HCT116 (cell line): ENCODE results near the gene CFAP74. TPM values are rescaled to one million over a fixed set of nuclear protein-coding genes. Genes with fewer than 3 reads are reported as not detected.

Experiments used
- ATAC-seq: fragments of 200-7000 bp; cut with Tn5 transposase; 2 replicates; pipeline ENCODE4 v1.9.1; 2020; ENCODE audit warnings: mild to moderate bottlenecking, moderate library complexity
- BruUV-seq: library from RNA; stranded (reverse); fragments of 400-500 nt; replicated peaks from 2 replicates; lab custom pipeline; 2021; lab: Mats Ljungman, UMichigan
- CTCF ChIA-PET: fragments of 300-600 bp; sonication (Branson Sonifier 250); formaldehyde crosslinking; loops from one replicate; lab custom pipeline; 2021; ENCODE audit warnings: antibody characterized with exemption; lab: Charles Lee
- POLR2A ChIA-PET: fragments of 300-600, 350-600 bp; sonication (Branson Sonifier 250); formaldehyde crosslinking; loops from one replicate; lab custom pipeline; 2021; ENCODE audit warnings: antibody characterized with exemption; lab: Charles Lee
- RAD21 ChIA-PET, 2 experiments: fragments of 300-600 bp; sonication (Branson Sonifier 250); formaldehyde crosslinking; loops; one replicate each; lab custom pipeline; 2023; ENCODE audit warnings: low total read pairs in 2 of 2; ENCODE audit not compliant: uncharacterized antibody in 2 of 2, unreplicated experiment in 2 of 2, low non-redundant PET in 1 of 2; lab: Charles Lee
- DNase-seq: peaks from one replicate; pipeline ENCODE4 v3.0.0-alpha.2; 2010; ENCODE audit warnings: low read depth, low spot score
- H2AFZ ChIP-seq: fragments of 200-600 bp; shearing (Covaris generic), sonication (generic); 2 replicates; pipeline ENCODE4 v1.6.1; 2017; ENCODE audit warnings: low read depth, mixed run types, mixed read lengths, antibody characterized with exemption, low read length; ENCODE audit not compliant: poor library complexity, severe bottlenecking
- H3K27ac ChIP-seq: 2 replicates; pipeline ENCODE4 v1.5.1; 2012; ENCODE audit warnings: low read depth, low read length
- H3K27me3 ChIP-seq: fragments of 200-600 bp; sonication (generic); 2 replicates; pipeline ENCODE4 v1.6.1; 2016; ENCODE audit warnings: mixed run types, low read length, mixed read lengths; ENCODE audit not compliant: insufficient read depth
- H3K36me3 ChIP-seq, 2 experiments: fragments of 200-500 bp in 1 of 2; fragments of 200-600 bp in 1 of 2; sonication (Bioruptor generic) in 1 of 2; sonication (generic) in 1 of 2; 2 replicates each; pipeline versions ENCODE4 v1.5.1 to v1.6.1; 2014 to 2016; ENCODE audit warnings: low read length in 2 of 2, inconsistent platforms in 1 of 2, mixed read lengths in 1 of 2, mixed run types in 1 of 2; ENCODE audit not compliant: insufficient read depth in 2 of 2, control insufficient read depth in 1 of 2
- H3K4me1 ChIP-seq, 2 experiments: fragments of 200-600 bp in 1 of 2; sonication (generic) in 1 of 2; 2 replicates each; pipeline versions ENCODE4 v1.5.1 to v1.6.1; 2012 to 2017; ENCODE audit warnings: low read length in 2 of 2, inconsistent platforms in 1 of 2, mild to moderate bottlenecking in 1 of 2, mixed read lengths in 1 of 2, mixed run types in 1 of 2, moderate library complexity in 1 of 2; ENCODE audit not compliant: insufficient read depth in 2 of 2, control insufficient read depth in 1 of 2
- H3K4me2 ChIP-seq: fragments of 200-600 bp; sonication (generic); 2 replicates; pipeline ENCODE4 v1.6.1; 2017; ENCODE audit warnings: mixed run types, low read length, mixed read lengths
- H3K4me3 ChIP-seq, 2 experiments: fragments of 200-600 bp in 1 of 2; sonication (generic) in 1 of 2; replicated peaks in 1 of 2; 2 replicates each; pipeline ENCODE4 v1.5.1; 2011 to 2016; ENCODE audit warnings: low read length in 2 of 2, control low read depth in 1 of 2, low read depth in 1 of 2, mild to moderate bottlenecking in 1 of 2, mixed read lengths in 1 of 2, mixed run types in 1 of 2
- H3K79me2 ChIP-seq: fragments of 200-600 bp; sonication (generic); 2 replicates; pipeline ENCODE4 v1.6.1; 2017; ENCODE audit warnings: mild to moderate bottlenecking, mixed run types, low read length, moderate library complexity, mixed read lengths; ENCODE audit not compliant: insufficient read depth
- H3K9ac ChIP-seq: fragments of 200-600 bp; sonication (generic); 2 replicates; pipeline ENCODE4 v1.6.1; 2016; ENCODE audit warnings: low read length, mixed read lengths
- H3K9me2 ChIP-seq: fragments of 200-600 bp; sonication (generic), shearing (Covaris generic); 2 replicates; pipeline ENCODE4 v1.6.1; 2017; ENCODE audit warnings: mixed run types, mild to moderate bottlenecking, moderate library complexity; ENCODE audit not compliant: insufficient read depth
- H3K9me3 ChIP-seq, 2 experiments: fragments of 200-500 bp in 1 of 2; fragments of 200-600 bp in 1 of 2; sonication (Bioruptor generic) in 1 of 2; sonication (generic) in 1 of 2; 2 replicates each; pipeline ENCODE4 v1.6.1; 2014 to 2017; ENCODE audit warnings: low read length in 2 of 2, mixed read lengths in 2 of 2, inconsistent platforms in 1 of 2, low read depth in 1 of 2, mild to moderate bottlenecking in 1 of 2, mixed run types in 1 of 2, moderate library complexity in 1 of 2; ENCODE audit not compliant: control insufficient read depth in 1 of 2, insufficient read depth in 1 of 2
- H4K20me1 ChIP-seq: fragments of 200-600 bp; sonication (generic), shearing (Covaris generic); 2 replicates; pipeline ENCODE4 v1.6.1; 2017; ENCODE audit warnings: mixed run types, mild to moderate bottlenecking, moderate library complexity; ENCODE audit not compliant: insufficient read depth
- ATF3 ChIP-seq: IDR thresholded peaks from 2 replicates; pipeline ENCODE4 v1.6.1; 2012
- CEBPB ChIP-seq: IDR thresholded peaks from 2 replicates; pipeline ENCODE4 v1.6.1; 2012; ENCODE audit warnings: low read depth
- EGR1 ChIP-seq: IDR thresholded peaks from 2 replicates; pipeline ENCODE4 v1.6.1; 2012; ENCODE audit warnings: low read depth
- ELF1 ChIP-seq: IDR thresholded peaks from 2 replicates; pipeline ENCODE4 v1.6.1; 2012; ENCODE audit warnings: low read depth, borderline replicate concordance
- EZH2phosphoT487 ChIP-seq: fragments of 200-600 bp; IDR thresholded peaks from 2 replicates; pipeline ENCODE4 v1.6.1; 2018; ENCODE audit warnings: antibody characterized with exemption, borderline replicate concordance
- FOSL1 ChIP-seq: IDR thresholded peaks from 2 replicates; pipeline ENCODE4 v1.6.1; 2012; ENCODE audit warnings: low read depth
- MAX ChIP-seq: IDR thresholded peaks from 2 replicates; pipeline ENCODE4 v1.6.1; 2012
- POLR2A ChIP-seq: IDR thresholded peaks from 2 replicates; pipeline ENCODE4 v1.7.0; 2011; ENCODE audit warnings: borderline replicate concordance; ENCODE audit not compliant: insufficient read depth, insufficient read length; ENCODE audit errors: extremely low read depth
- RAD21 ChIP-seq: IDR thresholded peaks from 2 replicates; pipeline ENCODE4 v1.6.1; 2012; ENCODE audit warnings: low read depth, mild to moderate bottlenecking
- SIN3A ChIP-seq: IDR thresholded peaks from 2 replicates; pipeline ENCODE4 v1.6.1; 2012; ENCODE audit warnings: low read depth
- TCF7L2 ChIP-seq: IDR thresholded peaks from 2 replicates; pipeline ENCODE4 v1.7.0; 2011; ENCODE audit warnings: borderline replicate concordance, inconsistent platforms; ENCODE audit not compliant: insufficient read depth, insufficient read length; ENCODE audit errors: extremely low read depth
- YY1 ChIP-seq: IDR thresholded peaks from 2 replicates; pipeline ENCODE4 v1.6.1; 2011; ENCODE audit warnings: low read length, low read depth, moderate library complexity, mild to moderate bottlenecking; ENCODE audit not compliant: insufficient replicate concordance; ENCODE audit errors: extremely low read depth
- ZNF274 ChIP-seq: fragments of 200-500 bp; sonication (Bioruptor generic); IDR thresholded peaks from 2 replicates; pipeline ENCODE4 v1.6.1; 2014; ENCODE audit warnings: mild to moderate bottlenecking, low read depth, low read length, inconsistent platforms
- intact Hi-C: fragments of 100-400 bp; cut with micrococcal nuclease; formaldehyde crosslinking; loops from 2 replicates; pipeline ENCODE4 v1.10.0; 2022
- total RNA-seq: library from RNA; stranded (reverse); gene quantifications from one replicate; pipeline ENCODE4 v1.2.1, GENCODE V29; 2021; ENCODE audit not compliant: unreplicated experiment
- TF ChIP-seq, protein P1 (sequence below), 3 experiments: fragments of 200-600 bp in 1 of 3; sonication (generic) in 1 of 3; IDR thresholded peaks in 2 of 3; conservative IDR thresholded peaks in 1 of 3; 2 replicates each; pipeline ENCODE4 v1.5.1; 2012 to 2017; ENCODE audit warnings: low read depth in 2 of 3, low read length in 2 of 3, antibody characterized with exemption in 1 of 3, borderline replicate concordance in 1 of 3, control low read depth in 1 of 3, mild to moderate bottlenecking in 1 of 3, mixed read lengths in 1 of 3, mixed run types in 1 of 3, moderate library complexity in 1 of 3; ENCODE audit not compliant: insufficient read depth in 1 of 3

CFAP74 gene
- total RNA-seq, 1 experiment from 2014 or later = 4.9 TPM

DNA sequence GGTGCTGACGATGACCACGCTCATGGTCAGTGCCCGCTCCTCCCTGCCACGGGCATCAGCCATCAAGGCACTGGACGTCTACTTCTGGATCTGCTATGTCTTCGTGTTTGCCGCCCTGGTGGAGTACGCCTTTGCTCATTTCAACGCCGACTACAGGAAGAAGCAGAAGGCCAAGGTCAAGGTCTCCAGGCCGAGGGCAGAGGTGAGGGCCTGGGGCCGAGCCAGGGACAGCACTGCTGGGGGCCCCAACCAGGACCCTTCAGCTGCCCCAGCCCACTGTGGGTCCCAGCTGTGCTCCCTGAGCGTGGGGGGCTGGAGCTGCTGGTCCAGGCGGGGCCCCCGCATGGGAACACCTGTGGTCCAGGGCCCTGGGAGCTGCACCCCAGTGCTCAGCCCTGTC is 26.0 kb upstream of the CFAP74 start (continued):
- TF ChIP-seq TCF7L2 (no peak), CEBPB (no peak), ELF1 (no peak), MAX (no peak)

GRCh38 chr1:2028870-2029560 is 25.4 kb upstream of the CFAP74 start:
- H3K27ac ChIP-seq = no peak overlapping the region
- TF ChIP-seq, protein P1, sequence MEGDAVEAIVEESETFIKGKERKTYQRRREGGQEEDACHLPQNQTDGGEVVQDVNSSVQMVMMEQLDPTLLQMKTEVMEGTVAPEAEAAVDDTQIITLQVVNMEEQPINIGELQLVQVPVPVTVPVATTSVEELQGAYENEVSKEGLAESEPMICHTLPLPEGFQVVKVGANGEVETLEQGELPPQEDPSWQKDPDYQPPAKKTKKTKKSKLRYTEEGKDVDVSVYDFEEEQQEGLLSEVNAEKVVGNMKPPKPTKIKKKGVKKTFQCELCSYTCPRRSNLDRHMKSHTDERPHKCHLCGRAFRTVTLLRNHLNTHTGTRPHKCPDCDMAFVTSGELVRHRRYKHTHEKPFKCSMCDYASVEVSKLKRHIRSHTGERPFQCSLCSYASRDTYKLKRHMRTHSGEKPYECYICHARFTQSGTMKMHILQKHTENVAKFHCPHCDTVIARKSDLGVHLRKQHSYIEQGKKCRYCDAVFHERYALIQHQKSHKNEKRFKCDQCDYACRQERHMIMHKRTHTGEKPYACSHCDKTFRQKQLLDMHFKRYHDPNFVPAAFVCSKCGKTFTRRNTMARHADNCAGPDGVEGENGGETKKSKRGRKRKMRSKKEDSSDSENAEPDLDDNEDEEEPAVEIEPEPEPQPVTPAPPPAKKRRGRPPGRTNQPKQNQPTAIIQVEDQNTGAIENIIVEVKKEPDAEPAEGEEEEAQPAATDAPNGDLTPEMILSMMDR (IDR thresholded peaks at IDR 0.05 in 2 of 3, conservative IDR thresholded peaks at IDR 0.05 in 1 of 3; ENCODE audit: borderline replicate concordance in 1 of 3, insufficient read depth in 1 of 3, low read depth in 2 of 3, low read length in 2 of 3) = no peak
- TF ChIP-seq ZNF274 = no peak
- no peak for TF ChIP-seq RAD21
- no peak for TF ChIP-seq POLR2A
- no peak for TF ChIP-seq FOSL1
- TF ChIP-seq EGR1 = no peak
- no peak for TF ChIP-seq EZH2phosphoT487
- no peak for TF ChIP-seq ATF3
- no peak for TF ChIP-seq YY1
- no peak for TF ChIP-seq ELF1
- no peak for TF ChIP-seq MAX
- no peak for TF ChIP-seq SIN3A
- TF ChIP-seq, all 23 proteins: peak for 0
- BruUV-seq = no TSS peak
- no peak overlapping the region for H3K4me2 ChIP-seq
- no peak overlapping the region for H3K4me3 ChIP-seq
- H3K79me2 ChIP-seq = no peaks in the 10 kb centered on the region
- no peaks in the 10 kb centered on the region for H3K27me3 ChIP-seq
- H3K9me2 ChIP-seq = no peaks in the 10 kb centered on the region
- H3K9me3 ChIP-seq = no peaks in the 10 kb centered on the region
- ChIA-PET POLR2A (no interaction called here), CTCF (no interaction called here), RAD21 (no interaction called here)
- H4K20me1 ChIP-seq = no peaks in the 10 kb centered on the region
- no peak overlapping the region for H3K9ac ChIP-seq
- ATAC-seq = no peak
- intact Hi-C loops = no loop called here
- no peaks in the 10 kb centered on the region for H3K36me3 ChIP-seq
- DNase-seq = no peak
- no peak overlapping the region for H2AFZ ChIP-seq
- H3K4me1 ChIP-seq = no peaks in the 10 kb centered on the region
